PC-3 (cell line): ENCODE data around the gene UBTD1. TPM values are rescaled to one million over a fixed set of nuclear protein-coding genes. Genes with fewer than 3 reads are reported as not detected.

ENCODE experiments used
- ATAC-seq: fragments of 200-7000 bp; cut with Tn5 transposase; 2 replicates; pipeline ENCODE4 v1.9.1; 2020; ENCODE audit warnings: mild to moderate bottlenecking, moderate library complexity
- BruUV-seq: library from RNA; stranded (reverse); fragments of 400-500 nt; replicated peaks from 2 replicates; lab custom pipeline; 2021; lab: Mats Ljungman, UMichigan
- CTCF ChIA-PET: fragments of 300-600 bp; sonication (Branson Sonifier 250); formaldehyde crosslinking; loops from one replicate; lab custom pipeline; 2022; ENCODE audit warnings: antibody characterized with exemption; lab: Charles Lee
- POLR2A ChIA-PET: fragments of 300-600 bp; sonication (Branson Sonifier 250); formaldehyde crosslinking; loops from one replicate; lab custom pipeline; 2022; ENCODE audit warnings: antibody characterized with exemption; ENCODE audit not compliant: unreplicated experiment; lab: Charles Lee
- DNase-seq: peaks from one replicate; pipeline ENCODE4 v3.0.0-alpha.2; 2015
- H2AFZ ChIP-seq: fragments of 300-600 bp; sonication (generic); 2 replicates; pipeline ENCODE4 v1.6.0; 2016; ENCODE audit warnings: antibody characterized with exemption, low read length
- H3F3A ChIP-seq: fragments of 300-600 bp; sonication (generic); one replicate; pipeline ENCODE4 v1.6.0; 2017; ENCODE audit warnings: antibody characterized with exemption, low read length, control low read depth, mild to moderate bottlenecking; ENCODE audit not compliant: unreplicated experiment
- H3K27ac ChIP-seq: fragments of 300-600 bp; sonication (generic); 2 replicates; pipeline ENCODE4 v1.5.1; 2016; ENCODE audit warnings: mild to moderate bottlenecking, low read length
- H3K27me3 ChIP-seq: fragments of 300-600 bp; sonication (generic); 2 replicates; pipeline ENCODE4 v1.6.1; 2016; ENCODE audit warnings: low read length, mixed read lengths
- H3K36me3 ChIP-seq: fragments of 300-600 bp; sonication (generic); 2 replicates; pipeline ENCODE4 v1.6.1; 2016; ENCODE audit warnings: low read depth, mixed run types, low read length, mixed read lengths
- H3K4me1 ChIP-seq: fragments of 300-600 bp; sonication (generic); 2 replicates; pipeline ENCODE4 v1.5.1; 2016; ENCODE audit warnings: low read length; ENCODE audit not compliant: insufficient read depth
- H3K4me2 ChIP-seq: fragments of 300-600 bp; sonication (generic); 2 replicates; pipeline ENCODE4 v1.6.0; 2016; ENCODE audit warnings: low read length
- H3K4me3 ChIP-seq: fragments of 300-600 bp; sonication (generic); 2 replicates; pipeline ENCODE4 v1.5.1; 2016; ENCODE audit warnings: mild to moderate bottlenecking, low read length, mixed read lengths
- H3K79me2 ChIP-seq: fragments of 300-600 bp; sonication (generic); 2 replicates; pipeline ENCODE4 v1.6.1; 2017; ENCODE audit warnings: low read length, mixed read lengths
- H3K9ac ChIP-seq: fragments of 300-600 bp; sonication (generic); 2 replicates; pipeline ENCODE4 v1.6.0; 2016; ENCODE audit warnings: mild to moderate bottlenecking, low read length
- H3K9me2 ChIP-seq: fragments of 300-600 bp; sonication (generic); replicated peaks from 2 replicates; pipeline ENCODE4 v1.6.1; 2016; ENCODE audit warnings: mixed run types, low read length, mixed read lengths
- H3K9me3 ChIP-seq: fragments of 300-600 bp; sonication (generic); 2 replicates; pipeline ENCODE4 v1.6.1; 2016; ENCODE audit warnings: low read length, mixed read lengths
- H4K20me1 ChIP-seq: fragments of 300-600 bp; sonication (generic); 2 replicates; pipeline ENCODE4 v1.6.1; 2016; ENCODE audit warnings: low read length, mixed read lengths
- EZH2 ChIP-seq: fragments of 300-600 bp; sonication (generic); IDR thresholded peaks from one replicate; pipeline ENCODE4 v1.6.1; 2017; ENCODE audit warnings: antibody characterized with exemption, mild to moderate bottlenecking, low read length; ENCODE audit not compliant: unreplicated experiment
- EZH2phosphoT487 ChIP-seq: fragments of 300-600 bp; sonication (generic); IDR thresholded peaks from 2 replicates; pipeline ENCODE4 v1.6.1; 2018; ENCODE audit warnings: mild to moderate bottlenecking, antibody characterized with exemption, low read length, borderline replicate concordance
- intact Hi-C: fragments of 100-400 bp; cut with micrococcal nuclease; formaldehyde crosslinking; loops from 2 replicates; pipeline ENCODE4 v1.9.0; 2023
- total RNA-seq: library from RNA; depleted of rRNA; stranded (reverse); fragments of >200 nt; gene quantifications from 2 replicates; pipeline ENCODE4 v1.2.3, GENCODE V29; 2014
- TF ChIP-seq, protein P1 (sequence below): fragments of 300-600 bp; sonication (generic); conservative IDR thresholded peaks from 2 replicates; pipeline ENCODE4 v1.5.1; 2017; ENCODE audit warnings: antibody characterized with exemption, low read depth, mild to moderate bottlenecking, low read length

The UBTD1 gene
- total RNA-seq, 1 experiment from 2014 or later: 18.5 TPM

DNA sequence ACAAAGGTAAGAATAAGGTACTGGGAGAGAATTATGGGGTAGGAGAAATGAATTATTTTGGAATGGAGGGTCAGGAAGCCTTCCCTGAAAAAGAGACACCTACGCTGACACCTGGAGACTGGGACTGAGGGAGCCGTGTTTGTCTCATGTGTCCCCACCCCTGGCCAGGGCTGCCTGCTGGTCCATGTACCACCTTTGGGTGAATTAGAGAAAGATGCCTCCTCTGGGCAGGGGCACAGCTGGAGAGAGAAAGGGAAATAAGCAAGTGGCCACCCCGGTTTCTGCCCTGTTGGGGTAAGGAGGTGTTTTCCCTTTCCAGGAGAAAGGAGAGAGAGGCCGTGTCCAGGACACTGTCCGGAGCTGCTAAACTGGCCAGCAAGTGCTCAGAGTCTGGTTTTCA lies 21.8 kb downstream of the UBTD1 start:
- H3K27ac ChIP-seq: no peak overlapping the region
- H3K9me3 ChIP-seq: no peaks in the 10 kb centered on the region
- no peak for ATAC-seq
- intact Hi-C loops: no loop called here
- no peak overlapping the region for H3K4me2 ChIP-seq
- no peak for DNase-seq
- TF ChIP-seq, protein P1, sequence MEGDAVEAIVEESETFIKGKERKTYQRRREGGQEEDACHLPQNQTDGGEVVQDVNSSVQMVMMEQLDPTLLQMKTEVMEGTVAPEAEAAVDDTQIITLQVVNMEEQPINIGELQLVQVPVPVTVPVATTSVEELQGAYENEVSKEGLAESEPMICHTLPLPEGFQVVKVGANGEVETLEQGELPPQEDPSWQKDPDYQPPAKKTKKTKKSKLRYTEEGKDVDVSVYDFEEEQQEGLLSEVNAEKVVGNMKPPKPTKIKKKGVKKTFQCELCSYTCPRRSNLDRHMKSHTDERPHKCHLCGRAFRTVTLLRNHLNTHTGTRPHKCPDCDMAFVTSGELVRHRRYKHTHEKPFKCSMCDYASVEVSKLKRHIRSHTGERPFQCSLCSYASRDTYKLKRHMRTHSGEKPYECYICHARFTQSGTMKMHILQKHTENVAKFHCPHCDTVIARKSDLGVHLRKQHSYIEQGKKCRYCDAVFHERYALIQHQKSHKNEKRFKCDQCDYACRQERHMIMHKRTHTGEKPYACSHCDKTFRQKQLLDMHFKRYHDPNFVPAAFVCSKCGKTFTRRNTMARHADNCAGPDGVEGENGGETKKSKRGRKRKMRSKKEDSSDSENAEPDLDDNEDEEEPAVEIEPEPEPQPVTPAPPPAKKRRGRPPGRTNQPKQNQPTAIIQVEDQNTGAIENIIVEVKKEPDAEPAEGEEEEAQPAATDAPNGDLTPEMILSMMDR: no peak
- TF ChIP-seq EZH2: no peak
- no peak for TF ChIP-seq EZH2phosphoT487
- no TSS peak for BruUV-seq
- no peak overlapping the region for H2AFZ ChIP-seq
- no peaks in the 10 kb centered on the region for H3K36me3 ChIP-seq
- no peak overlapping the region for H3K4me3 ChIP-seq
- no peaks in the 10 kb centered on the region for H3K27me3 ChIP-seq
- H3K9ac ChIP-seq: no peak overlapping the region
- H3F3A ChIP-seq: peaks cover 5% of the 10 kb centered on the region
- POLR2A ChIA-PET: no interaction called here
- H3K4me1 ChIP-seq: peaks cover 26% of the 10 kb centered on the region
- no peaks in the 10 kb centered on the region for H3K9me2 ChIP-seq
- CTCF ChIA-PET: no interaction called here
- H4K20me1 ChIP-seq: no peaks in the 10 kb centered on the region
- peaks cover 17% of the 10 kb centered on the region; the same call in 1 of the 2 replicates for H3K79me2 ChIP-seq

DNA sequence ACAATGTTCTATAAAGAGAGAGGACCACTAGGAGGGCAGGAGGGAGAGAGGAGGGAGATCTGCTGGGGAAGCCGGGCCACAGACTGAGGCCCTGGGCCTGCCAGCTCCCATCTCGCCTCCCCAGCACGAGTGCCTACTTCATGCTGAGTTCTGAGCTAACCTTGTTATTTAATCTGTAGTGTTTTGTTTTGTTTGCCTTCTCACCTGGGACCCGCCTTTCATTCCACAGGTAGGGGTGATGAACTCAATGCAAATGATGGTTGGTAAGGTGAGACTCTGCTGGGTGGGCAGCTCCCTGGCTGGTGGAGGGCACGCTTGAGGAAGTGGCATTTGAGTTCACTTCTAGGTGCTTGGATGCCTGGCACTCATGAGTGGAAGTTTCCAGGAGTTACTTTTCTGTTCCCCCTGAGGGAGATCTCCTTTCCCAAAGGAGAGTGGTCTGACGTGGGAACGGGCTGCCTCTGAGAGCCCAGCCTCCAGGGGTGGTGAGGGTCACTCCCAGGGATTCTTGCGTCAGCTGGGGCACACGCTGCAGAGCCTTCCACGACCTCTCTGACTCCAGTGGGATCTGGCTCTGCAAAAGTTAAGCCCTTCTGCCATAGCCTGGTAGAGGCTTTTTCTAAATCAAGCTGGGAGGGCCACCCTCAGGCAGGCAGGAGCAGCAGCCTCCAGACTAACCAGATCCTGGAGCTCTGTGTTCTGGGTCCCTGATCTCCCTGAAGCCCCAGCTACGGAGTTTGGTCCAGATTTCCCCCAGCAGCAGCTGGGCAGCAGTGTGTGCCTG lies 22.4 kb downstream of the UBTD1 start:
- H3K9me2 ChIP-seq: no peaks in the 10 kb centered on the region
- no peaks in the 10 kb centered on the region for H3K27me3 ChIP-seq
- ChIA-PET POLR2A (no interaction called here), CTCF (no interaction called here)
- no peak overlapping the region for H3K9ac ChIP-seq
- BruUV-seq: no TSS peak
- no peaks in the 10 kb centered on the region for H4K20me1 ChIP-seq
- intact Hi-C loops: no loop called here
- H3K79me2 ChIP-seq: peaks cover 17% of the 10 kb centered on the region; the same call in 1 of the 2 replicates
- peaks cover 5% of the 10 kb centered on the region for H3F3A ChIP-seq
- H2AFZ ChIP-seq: no peak overlapping the region
- ATAC-seq (no peak), DNase-seq (no peak)
- H3K4me2 ChIP-seq: no peak overlapping the region
- peaks cover 26% of the 10 kb centered on the region for H3K4me1 ChIP-seq
- H3K4me3 ChIP-seq: no peak overlapping the region
- H3K36me3 ChIP-seq: no peaks in the 10 kb centered on the region
- no peaks in the 10 kb centered on the region for H3K9me3 ChIP-seq
- H3K27ac ChIP-seq: no peak overlapping the region
- TF ChIP-seq EZH2phosphoT487: no peak
- TF ChIP-seq, protein P1: no peak
- no peak for TF ChIP-seq EZH2

DNA sequence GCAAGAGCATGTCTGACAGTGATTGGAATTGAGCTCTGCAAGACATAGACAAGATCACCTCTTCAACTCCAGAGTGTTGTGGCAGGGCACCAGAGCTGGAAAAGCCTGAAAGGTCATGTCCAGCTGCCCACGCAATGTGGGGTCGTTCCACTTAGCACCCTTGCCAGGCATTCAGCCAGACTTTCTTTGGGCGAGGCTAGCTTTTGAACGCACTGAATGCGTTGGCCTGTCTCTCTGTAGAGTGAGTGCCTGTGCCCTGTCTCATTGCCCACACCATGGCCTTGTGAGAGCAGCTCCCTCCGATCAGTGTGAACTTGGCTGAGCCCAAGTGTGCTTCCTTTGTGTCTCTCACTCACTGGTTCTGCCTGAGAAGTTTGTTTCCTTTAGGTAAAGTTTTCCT lies 23.3 kb downstream of the UBTD1 start:
- no peak overlapping the region for H3K9ac ChIP-seq
- no peaks in the 10 kb centered on the region for H4K20me1 ChIP-seq
- no peak overlapping the region for H3K4me3 ChIP-seq
- intact Hi-C loops: no loop called here
- H3K27me3 ChIP-seq: no peaks in the 10 kb centered on the region
- BruUV-seq: no TSS peak
- H3K36me3 ChIP-seq: no peaks in the 10 kb centered on the region
- no peak for TF ChIP-seq EZH2
- TF ChIP-seq, protein P1: no peak
- CTCF ChIA-PET: no interaction called here
- peaks cover 26% of the 10 kb centered on the region for H3K4me1 ChIP-seq
- DNase-seq (no peak), ATAC-seq (no peak)
- POLR2A ChIA-PET: no interaction called here
- no peak overlapping the region for H3K4me2 ChIP-seq
- H3K9me2 ChIP-seq: no peaks in the 10 kb centered on the region
- no peaks in the 10 kb centered on the region for H3K9me3 ChIP-seq
- no peak overlapping the region for H3K27ac ChIP-seq
- H3F3A ChIP-seq: peaks cover 5% of the 10 kb centered on the region
- H3K79me2 ChIP-seq: peaks cover 17% of the 10 kb centered on the region; the same call in 1 of the 2 replicates
- H2AFZ ChIP-seq: no peak overlapping the region
